Glutamatergic neuron (in vitro differentiated cells): Measurements from ENCODE around the gene KLHDC3. TPM values are rescaled to one million over a fixed set of nuclear protein-coding genes. Genes with fewer than 3 reads are reported as not detected.
A peak's percentile ranks its signal among the peaks of the same experiment; 100 is the strongest.

ENCODE experiments used
- DNase-seq: peaks from one replicate; pipeline ENCODE4 v3.0.0; 2022
- H3K27ac Mint-ChIP-seq: one replicate; pipeline ENCODE4 v1.8.0; 2020; ENCODE audit warnings: mild to moderate bottlenecking, mixed read lengths, inconsistent platforms; ENCODE audit not compliant: unreplicated experiment
- H3K27me3 Mint-ChIP-seq: one replicate; pipeline ENCODE4 v1.8.0; 2020; ENCODE audit warnings: mild to moderate bottlenecking, moderate library complexity, mixed read lengths, inconsistent platforms; ENCODE audit not compliant: unreplicated experiment
- H3K36me3 Mint-ChIP-seq: one replicate; pipeline ENCODE4 v1.8.0; 2020; ENCODE audit warnings: mild to moderate bottlenecking, mixed read lengths, inconsistent platforms; ENCODE audit not compliant: unreplicated experiment
- H3K4me1 Mint-ChIP-seq: one replicate; pipeline ENCODE4 v1.8.0; 2020; ENCODE audit warnings: mild to moderate bottlenecking, low read depth, mixed read lengths, inconsistent platforms; ENCODE audit not compliant: unreplicated experiment
- H3K4me3 Mint-ChIP-seq: one replicate; pipeline ENCODE4 v1.8.0; 2020; ENCODE audit warnings: mild to moderate bottlenecking, mixed read lengths, inconsistent platforms; ENCODE audit not compliant: unreplicated experiment
- H3K9me3 Mint-ChIP-seq: one replicate; pipeline ENCODE4 v1.8.0; 2020; ENCODE audit warnings: mild to moderate bottlenecking, moderate library complexity, mixed read lengths, inconsistent platforms; ENCODE audit not compliant: unreplicated experiment
- CTCF ChIP-seq: fragments of 200-600 bp; sonication (generic); IDR thresholded peaks from one replicate; pipeline ENCODE4 v1.5.0; 2021; ENCODE audit not compliant: partially characterized antibody, unreplicated experiment
- total RNA-seq: library from RNA; stranded (reverse); fragmentation: NEBNext Ultra II Directional; extraction: Animal tissue kit (Norgen Biotek cat#: 25700); gene quantifications from one replicate; pipeline ENCODE4 v1.2.1, GENCODE V29; 2021; ENCODE audit not compliant: unreplicated experiment

Gene KLHDC3
- total RNA-seq, 1 donor from 2014 or later, result 119 TPM

- Mint-ChIP-seq H3K27ac (peak overlapping the region; percentile 5), H3K4me3 (no peak overlapping the region), H3K4me1 (peaks cover 2% of the 10 kb centered on the region), H3K27me3 (peaks cover 4% of the 10 kb centered on the region), H3K36me3 (no peaks in the 10 kb centered on the region), H3K9me3 (no peaks in the 10 kb centered on the region)
- no peak for TF ChIP-seq CTCF
- no peak for DNase-seq
Observed at GRCh38 chr6:43033496-43034189, 19.6 kb downstream of the KLHDC3 start.

GRCh38 chr6:43034190-43034525 lies 20.1 kb downstream of the KLHDC3 start:
- H3K4me3 Mint-ChIP-seq, result no peak overlapping the region
- DNase-seq, result no peak
- no peaks in the 10 kb centered on the region for H3K9me3 Mint-ChIP-seq
- peaks cover 2% of the 10 kb centered on the region for H3K4me1 Mint-ChIP-seq
- TF ChIP-seq CTCF, result no peak
- H3K27ac Mint-ChIP-seq, result no peak overlapping the region
- peaks cover 7% of the 10 kb centered on the region for H3K27me3 Mint-ChIP-seq
- no peaks in the 10 kb centered on the region for H3K36me3 Mint-ChIP-seq

GRCh38 chr6:43035495-43036194 lies 21.6 kb downstream of the KLHDC3 start:
- peak overlapping the region; percentile 55 for H3K27ac Mint-ChIP-seq
- no peaks in the 10 kb centered on the region for H3K36me3 Mint-ChIP-seq
- H3K9me3 Mint-ChIP-seq, result no peaks in the 10 kb centered on the region
- TF ChIP-seq CTCF, result no peak
- no peak overlapping the region for H3K4me3 Mint-ChIP-seq
- H3K27me3 Mint-ChIP-seq, result peaks cover 7% of the 10 kb centered on the region
- no peak for DNase-seq
- peaks cover 2% of the 10 kb centered on the region for H3K4me1 Mint-ChIP-seq

GRCh38 chr6:43036712-43037111 lies 22.7 kb downstream of the KLHDC3 start:
- Mint-ChIP-seq H3K4me1 (peaks cover 2% of the 10 kb centered on the region), H3K4me3 (no peak overlapping the region), H3K27ac (no peak overlapping the region), H3K36me3 (no peaks in the 10 kb centered on the region), H3K27me3 (peaks cover 7% of the 10 kb centered on the region), H3K9me3 (no peaks in the 10 kb centered on the region)
- TF ChIP-seq CTCF, result no peak
- DNase-seq, result no peak

- Mint-ChIP-seq H3K4me3 (no peak overlapping the region), H3K27me3 (peaks cover 7% of the 10 kb centered on the region), H3K27ac (no peak overlapping the region), H3K9me3 (no peaks in the 10 kb centered on the region), H3K4me1 (peaks cover 2% of the 10 kb centered on the region), H3K36me3 (no peaks in the 10 kb centered on the region)
- TF ChIP-seq CTCF, result no peak
- no peak for DNase-seq
Observed at GRCh38 chr6:43037197-43037596, 23.1 kb downstream of the KLHDC3 start.
